GM12874 (cell line): ENCODE measurements around the gene SDHB.

Experiments used
- TF ChIP-seq, protein P1 (sequence below): IDR thresholded peaks from 2 replicates; pipeline ENCODE4 v1.5.1; 2011; ENCODE audit warnings: low read depth, mild to moderate bottlenecking, control low read depth, low read length, moderate library complexity; ENCODE audit not compliant: insufficient read depth

SDHB gene

DNA sequence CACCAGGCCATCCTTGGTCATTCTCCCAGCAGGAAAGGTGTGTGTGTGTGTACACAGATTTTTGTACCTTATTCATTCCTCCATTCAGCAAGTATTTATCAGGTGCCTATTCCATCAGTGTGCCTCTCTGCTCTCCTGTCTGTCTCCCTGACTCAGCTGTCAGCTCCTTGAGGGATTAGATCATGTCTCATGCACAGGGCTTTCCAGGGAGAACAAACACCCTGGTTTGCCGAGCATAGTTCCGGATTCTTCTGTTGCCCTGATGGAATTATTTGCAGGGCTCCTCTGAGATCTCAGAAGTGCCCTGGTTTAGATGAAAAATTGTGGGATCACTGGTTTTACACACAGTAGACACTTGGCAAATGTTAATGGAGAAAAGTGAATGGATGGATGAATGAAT is 8.1 kb upstream of the SDHB start:
- TF ChIP-seq, protein P1, sequence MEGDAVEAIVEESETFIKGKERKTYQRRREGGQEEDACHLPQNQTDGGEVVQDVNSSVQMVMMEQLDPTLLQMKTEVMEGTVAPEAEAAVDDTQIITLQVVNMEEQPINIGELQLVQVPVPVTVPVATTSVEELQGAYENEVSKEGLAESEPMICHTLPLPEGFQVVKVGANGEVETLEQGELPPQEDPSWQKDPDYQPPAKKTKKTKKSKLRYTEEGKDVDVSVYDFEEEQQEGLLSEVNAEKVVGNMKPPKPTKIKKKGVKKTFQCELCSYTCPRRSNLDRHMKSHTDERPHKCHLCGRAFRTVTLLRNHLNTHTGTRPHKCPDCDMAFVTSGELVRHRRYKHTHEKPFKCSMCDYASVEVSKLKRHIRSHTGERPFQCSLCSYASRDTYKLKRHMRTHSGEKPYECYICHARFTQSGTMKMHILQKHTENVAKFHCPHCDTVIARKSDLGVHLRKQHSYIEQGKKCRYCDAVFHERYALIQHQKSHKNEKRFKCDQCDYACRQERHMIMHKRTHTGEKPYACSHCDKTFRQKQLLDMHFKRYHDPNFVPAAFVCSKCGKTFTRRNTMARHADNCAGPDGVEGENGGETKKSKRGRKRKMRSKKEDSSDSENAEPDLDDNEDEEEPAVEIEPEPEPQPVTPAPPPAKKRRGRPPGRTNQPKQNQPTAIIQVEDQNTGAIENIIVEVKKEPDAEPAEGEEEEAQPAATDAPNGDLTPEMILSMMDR, result no peak

DNA sequence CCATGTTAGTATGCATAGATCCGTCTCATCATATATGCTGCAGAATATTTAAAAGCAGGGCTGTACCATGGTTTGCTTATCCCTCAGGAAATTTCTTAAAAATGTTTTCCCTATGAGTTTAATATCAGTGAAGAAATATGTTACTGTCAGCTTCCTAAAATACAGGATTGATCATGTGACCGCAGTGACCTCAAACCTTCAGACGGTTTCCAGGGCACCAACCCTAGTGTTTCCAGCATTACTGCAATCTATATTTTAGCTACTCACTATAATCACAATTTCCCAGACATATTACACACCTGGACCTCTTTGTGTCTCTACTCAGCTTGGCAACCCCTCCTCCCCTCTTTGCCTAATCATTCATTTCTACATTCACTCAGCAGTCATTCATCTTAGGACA is 7.7 kb upstream of the SDHB start:
- TF ChIP-seq, protein P1, result no peak

DNA sequence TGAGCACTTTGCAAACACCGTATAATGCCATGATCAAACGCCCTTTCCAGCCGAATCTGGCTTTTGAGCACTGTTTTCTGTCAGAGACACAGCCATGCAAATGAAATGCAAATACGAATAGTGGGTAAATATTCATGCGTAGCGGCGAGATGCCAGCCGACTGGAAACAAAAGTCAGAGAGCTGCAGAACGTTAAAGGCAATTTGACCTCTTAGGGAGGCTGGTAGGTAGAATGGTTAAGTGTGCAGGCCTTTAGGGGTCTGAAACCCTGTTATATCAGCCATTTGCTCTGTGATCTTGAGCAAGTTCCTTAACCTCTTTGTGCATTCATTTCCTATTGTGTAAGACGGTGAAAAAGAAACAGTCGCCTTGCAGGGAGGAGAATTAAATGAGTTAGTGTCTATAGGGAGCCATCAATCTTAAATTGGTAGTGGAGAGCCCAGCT is 6.5 kb upstream of the SDHB start:
- TF ChIP-seq, protein P1, result no peak

DNA sequence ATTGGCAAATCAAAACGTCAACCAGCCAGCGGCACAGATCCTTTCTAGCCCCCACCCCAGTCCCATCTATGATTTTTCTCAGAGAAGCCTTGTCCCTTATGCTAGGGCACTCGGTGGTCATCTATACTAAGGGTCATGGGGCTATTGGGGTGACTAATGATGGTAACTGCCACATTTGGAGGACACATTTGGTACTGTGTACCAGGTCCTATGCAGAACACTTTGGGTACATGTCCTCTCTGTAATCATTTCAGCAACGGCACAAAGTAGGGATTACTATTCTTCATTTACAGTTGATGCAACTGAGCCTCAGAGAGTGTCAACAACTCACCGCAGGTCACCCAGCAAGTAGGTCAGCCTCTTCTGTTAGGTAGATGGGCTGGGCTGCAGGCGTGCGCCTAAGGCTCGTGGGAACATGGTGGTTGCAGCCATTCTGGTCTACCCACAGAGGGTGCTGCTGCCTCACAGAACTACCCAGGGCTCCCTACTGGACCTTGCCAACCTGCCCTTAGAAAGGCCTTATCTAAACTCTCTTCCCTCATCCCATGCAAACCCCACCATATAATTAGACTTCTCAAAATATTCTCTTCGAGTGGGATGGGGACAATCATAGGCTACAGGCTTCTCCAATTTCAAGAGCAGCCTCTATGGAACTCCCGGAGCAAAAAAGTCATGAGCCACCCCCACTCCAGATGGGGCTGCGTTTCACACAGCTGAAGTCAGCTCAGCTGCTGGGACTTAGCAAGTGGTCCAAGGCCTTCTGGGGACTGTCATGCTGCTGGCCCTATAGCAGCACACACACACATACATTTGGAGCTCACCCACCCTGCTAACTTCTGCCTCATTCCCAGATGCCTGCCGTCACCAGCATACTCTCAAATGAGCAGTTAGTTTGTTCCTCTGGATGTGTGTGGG is 5.8 kb upstream of the SDHB start:
- TF ChIP-seq, protein P1, result peak; percentile 83

DNA sequence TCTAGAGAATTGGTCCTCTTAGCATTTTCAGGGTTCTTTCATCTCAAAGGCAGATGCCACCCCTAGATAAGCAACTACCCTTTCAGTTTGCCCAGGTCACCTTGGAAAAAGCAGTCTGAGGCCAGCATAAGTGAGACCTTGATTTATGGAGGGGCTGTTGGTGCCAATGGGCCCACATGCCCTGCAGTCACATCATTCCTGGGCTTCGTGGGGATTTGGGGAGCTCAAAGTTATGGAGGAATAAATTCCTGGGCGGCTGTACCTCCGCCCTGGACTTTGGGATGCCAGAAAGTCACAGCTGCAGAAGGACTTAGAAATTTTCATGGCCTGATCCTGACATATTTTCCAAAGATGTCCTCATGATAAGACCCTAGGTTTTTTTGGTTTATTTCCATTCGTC is 2.7 kb upstream of the SDHB start:
- TF ChIP-seq, protein P1, result no peak

DNA sequence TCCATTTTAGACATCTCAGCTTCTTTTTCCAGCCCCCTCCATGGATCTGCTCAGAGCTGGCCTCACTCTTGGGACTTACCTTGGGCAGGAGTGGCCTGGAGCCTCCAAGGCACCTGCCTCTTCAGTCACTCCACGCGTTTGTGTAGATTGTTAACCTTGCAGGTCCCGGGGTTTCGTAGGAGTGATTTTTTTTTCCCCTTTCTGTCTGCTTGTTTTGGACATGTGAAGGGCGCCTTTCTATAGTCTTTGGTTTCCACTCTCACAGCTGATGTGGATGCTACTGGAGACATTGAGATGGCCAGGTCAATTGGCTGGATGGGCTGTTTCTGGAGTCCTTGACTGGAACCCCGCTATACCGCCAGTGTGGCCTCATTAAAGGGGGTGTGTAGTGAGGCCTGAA is 2.0 kb upstream of the SDHB start:
- TF ChIP-seq, protein P1, result no peak

DNA sequence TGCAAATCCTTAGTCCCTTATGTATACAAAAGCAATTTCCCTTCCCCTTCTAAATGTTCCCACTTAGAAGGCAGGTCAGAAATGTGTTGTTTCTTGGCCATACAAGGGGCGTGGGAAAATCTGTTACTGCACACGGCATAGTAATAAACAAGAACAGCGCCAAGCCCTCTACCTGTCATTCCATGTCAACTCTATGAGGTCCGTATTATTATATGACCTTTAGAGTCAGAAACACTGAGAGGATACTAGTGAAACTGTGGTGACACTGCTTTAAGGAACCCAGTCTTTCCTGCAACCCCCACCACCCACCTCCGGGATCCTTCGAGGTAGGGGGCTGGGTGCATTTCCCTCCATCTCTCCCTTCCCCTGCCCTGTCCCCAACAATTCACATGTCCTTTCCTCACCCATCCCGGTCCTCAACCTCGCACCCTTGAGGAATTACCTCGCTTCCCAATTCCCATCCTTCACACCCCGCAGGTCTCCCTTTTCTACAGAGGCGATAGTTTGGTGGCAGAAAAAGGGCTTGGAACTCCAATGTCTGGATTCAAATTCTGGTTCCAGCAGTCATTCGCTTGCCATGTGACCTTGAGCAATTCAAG is 647 bp downstream of the SDHB start:
- TF ChIP-seq, protein P1, result no peak
